OCI-LY7 (cell line): ENCODE results near the gene GALNT12. TPM values are rescaled to one million over a fixed set of nuclear protein-coding genes. Genes with fewer than 3 reads are reported as not detected.

Experiments
- BruUV-seq: library from RNA; stranded (reverse); fragments of 400-500 nt; replicated peaks from 2 replicates; lab custom pipeline; 2021; lab: Mats Ljungman, UMichigan
- CTCF ChIA-PET: fragments of 300-600 bp; sonication (Branson Sonifier 250); formaldehyde crosslinking; loops from one replicate; lab custom pipeline; 2022; ENCODE audit warnings: antibody characterized with exemption; ENCODE audit not compliant: unreplicated experiment; lab: Charles Lee
- POLR2A ChIA-PET: fragments of 300-600 bp; sonication (Branson Sonifier 250); formaldehyde crosslinking; loops from one replicate; lab custom pipeline; 2022; ENCODE audit warnings: antibody characterized with exemption; lab: Charles Lee
- DNase-seq: peaks from one replicate; pipeline ENCODE4 v3.0.0-alpha.2; 2015; ENCODE audit warnings: low spot score
- H2AFZ ChIP-seq: fragments of 200-600 bp; sonication (generic), shearing (Covaris generic); 2 replicates; pipeline ENCODE4 v1.6.1; 2014; ENCODE audit warnings: mild to moderate bottlenecking, antibody characterized with exemption, low read length, moderate library complexity
- H3K27ac ChIP-seq: fragments of 200-600 bp; sonication (generic); 2 replicates; pipeline ENCODE4 v1.5.1; 2014; ENCODE audit warnings: mixed run types, low read depth, mild to moderate bottlenecking, moderate library complexity, low read length, inconsistent platforms; ENCODE audit not compliant: poor library complexity, severe bottlenecking
- H3K36me3 ChIP-seq: fragments of 200-600 bp; sonication (generic); 2 replicates; pipeline ENCODE4 v1.6.1; 2014; ENCODE audit warnings: mild to moderate bottlenecking, antibody characterized with exemption, low read length, moderate library complexity, mixed read lengths; ENCODE audit not compliant: insufficient read depth
- H3K4me1 ChIP-seq: fragments of 200-600 bp; sonication (generic); 2 replicates; pipeline ENCODE4 v1.5.1; 2014; ENCODE audit warnings: mild to moderate bottlenecking, low read length; ENCODE audit not compliant: insufficient read depth, poor library complexity, severe bottlenecking
- H3K4me2 ChIP-seq: fragments of 200-600 bp; sonication (generic); 2 replicates; pipeline ENCODE4 v1.6.1; 2014; ENCODE audit warnings: mild to moderate bottlenecking, low read length
- H3K4me3 ChIP-seq: fragments of 200-600 bp; sonication (generic); 2 replicates; pipeline ENCODE4 v1.5.1; 2014; ENCODE audit warnings: mild to moderate bottlenecking, low read depth, low read length; ENCODE audit not compliant: poor library complexity, severe bottlenecking
- H3K79me2 ChIP-seq: fragments of 200-600 bp; sonication (generic); 2 replicates; pipeline ENCODE4 v1.6.1; 2016; ENCODE audit warnings: low read depth, mild to moderate bottlenecking, low read length, moderate library complexity, mixed read lengths; ENCODE audit not compliant: insufficient read depth
- H3K9me2 ChIP-seq: fragments of 200-600 bp; sonication (generic); 2 replicates; pipeline ENCODE4 v1.6.1; 2016; ENCODE audit warnings: mild to moderate bottlenecking, low read length, mixed read lengths; ENCODE audit not compliant: insufficient read depth
- H3K9me3 ChIP-seq: fragments of 200-600 bp; sonication (generic); 2 replicates; pipeline ENCODE4 v1.6.1; 2014; ENCODE audit warnings: mild to moderate bottlenecking, mixed run types, low read length, mixed read lengths
- H4K20me1 ChIP-seq: fragments of 200-600 bp; sonication (generic); 2 replicates; pipeline ENCODE4 v1.6.1; 2014; ENCODE audit warnings: mild to moderate bottlenecking, antibody characterized with exemption, low read length, moderate library complexity, mixed read lengths; ENCODE audit not compliant: insufficient read depth
- EZH2phosphoT487 ChIP-seq: fragments of 200-600 bp; sonication (generic); IDR thresholded peaks from 2 replicates; pipeline ENCODE4 v1.6.1; 2018; ENCODE audit warnings: low read depth, borderline replicate concordance, mild to moderate bottlenecking, mixed run types, antibody characterized with exemption, low read length, moderate library complexity, mixed read lengths
- intact Hi-C: fragments of 100-400 bp; cut with micrococcal nuclease; formaldehyde crosslinking; loops from one replicate; pipeline ENCODE4 v1.10.0; 2022; ENCODE audit not compliant: unreplicated experiment
- total RNA-seq, 2 experiments: library from RNA; depleted of rRNA in 1 of 2; stranded (reverse); fragments of >200 nt in 1 of 2; shearing (Covaris generic) in 1 of 2; gene quantifications; 2 replicates each; pipeline ENCODE4 v1.2.3, GENCODE V29; 2014 to 2022
- TF ChIP-seq, protein P1 (sequence below): fragments of 200-600 bp; sonication (generic); conservative IDR thresholded peaks from 2 replicates; pipeline ENCODE4 v1.5.1; 2014; ENCODE audit warnings: mild to moderate bottlenecking, antibody characterized with exemption, low read length, moderate library complexity, mixed read lengths

GALNT12 gene
- total RNA-seq, 2 experiments from 2014 or later, result 5.5 to 9.7 TPM

- no peak for DNase-seq
- Histone ChIP-seq H4K20me1 (no peaks in the 10 kb centered on the region), H3K4me3 (no peak overlapping the region), H2AFZ (no peak overlapping the region), H3K36me3 (no peaks in the 10 kb centered on the region), H3K9me3 (no peaks in the 10 kb centered on the region), H3K9me2 (no peaks in the 10 kb centered on the region), H3K4me1 (no peaks in the 10 kb centered on the region), H3K79me2 (no peaks in the 10 kb centered on the region), H3K4me2 (no peak overlapping the region), H3K27ac (no peak overlapping the region)
- BruUV-seq, result no TSS peak
- ChIA-PET CTCF (no interaction called here), POLR2A (interaction anchor here (0.7 to 1.0 kb wide), 3 partner anchors 14 to 1036 kb away, joined by 3 read pairs; no protein-coding TSS in a partner anchor)
- intact Hi-C loops, result no loop called here
- TF ChIP-seq EZH2phosphoT487, result no peak
- TF ChIP-seq, protein P1, sequence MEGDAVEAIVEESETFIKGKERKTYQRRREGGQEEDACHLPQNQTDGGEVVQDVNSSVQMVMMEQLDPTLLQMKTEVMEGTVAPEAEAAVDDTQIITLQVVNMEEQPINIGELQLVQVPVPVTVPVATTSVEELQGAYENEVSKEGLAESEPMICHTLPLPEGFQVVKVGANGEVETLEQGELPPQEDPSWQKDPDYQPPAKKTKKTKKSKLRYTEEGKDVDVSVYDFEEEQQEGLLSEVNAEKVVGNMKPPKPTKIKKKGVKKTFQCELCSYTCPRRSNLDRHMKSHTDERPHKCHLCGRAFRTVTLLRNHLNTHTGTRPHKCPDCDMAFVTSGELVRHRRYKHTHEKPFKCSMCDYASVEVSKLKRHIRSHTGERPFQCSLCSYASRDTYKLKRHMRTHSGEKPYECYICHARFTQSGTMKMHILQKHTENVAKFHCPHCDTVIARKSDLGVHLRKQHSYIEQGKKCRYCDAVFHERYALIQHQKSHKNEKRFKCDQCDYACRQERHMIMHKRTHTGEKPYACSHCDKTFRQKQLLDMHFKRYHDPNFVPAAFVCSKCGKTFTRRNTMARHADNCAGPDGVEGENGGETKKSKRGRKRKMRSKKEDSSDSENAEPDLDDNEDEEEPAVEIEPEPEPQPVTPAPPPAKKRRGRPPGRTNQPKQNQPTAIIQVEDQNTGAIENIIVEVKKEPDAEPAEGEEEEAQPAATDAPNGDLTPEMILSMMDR, result no peak
Measured at GRCh38 chr9:98860871-98861293, 53.4 kb downstream of the GALNT12 start.

DNA sequence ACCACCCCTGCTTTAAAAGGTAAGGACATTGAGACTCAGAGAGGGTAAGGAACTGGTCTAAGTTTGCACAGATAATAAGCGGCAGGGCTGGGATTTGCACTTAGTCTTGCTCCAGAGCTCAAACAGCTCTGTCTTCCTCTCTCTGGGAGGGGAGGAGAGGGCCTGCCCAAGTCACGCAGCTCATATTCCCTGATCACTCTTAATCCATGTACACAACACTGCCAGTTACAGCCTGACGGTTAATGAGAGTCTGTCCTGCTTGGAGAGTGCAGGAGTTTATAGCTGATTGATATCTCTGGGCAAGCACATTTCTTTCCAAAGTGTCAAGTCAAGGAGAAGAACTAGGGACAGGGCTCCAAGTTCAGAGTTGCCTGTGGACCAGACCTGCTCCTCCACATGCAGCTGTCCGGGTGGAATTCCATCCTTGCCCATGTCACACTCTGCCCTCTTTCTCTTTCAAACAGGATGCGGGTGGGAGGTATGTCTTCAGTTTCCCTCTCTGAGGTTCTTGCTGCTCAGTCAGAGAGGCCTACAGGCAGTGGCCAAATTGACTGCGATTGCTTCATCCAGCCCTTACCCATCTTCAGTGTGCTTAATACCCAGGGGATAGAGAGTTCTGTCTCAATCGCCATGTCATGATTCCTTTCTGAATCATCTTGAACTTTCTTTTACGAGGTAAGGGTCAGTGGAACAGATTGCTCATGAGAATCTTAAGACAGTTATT is 54.5 kb downstream of the GALNT12 start:
- Histone ChIP-seq H3K9me2 (no peaks in the 10 kb centered on the region), H2AFZ (no peak overlapping the region), H3K9me3 (no peaks in the 10 kb centered on the region), H3K79me2 (no peaks in the 10 kb centered on the region), H3K4me2 (no peak overlapping the region), H3K4me3 (no peak overlapping the region), H3K27ac (no peak overlapping the region), H3K4me1 (no peaks in the 10 kb centered on the region), H3K36me3 (no peaks in the 10 kb centered on the region), H4K20me1 (no peaks in the 10 kb centered on the region)
- no peak for DNase-seq
- TF ChIP-seq, protein P1, result no peak
- TF ChIP-seq EZH2phosphoT487, result no peak
- ChIA-PET CTCF (no interaction called here), POLR2A (interaction anchor here (0.7 to 1.0 kb wide), 3 partner anchors 60 to 287 kb away, joined by 3 read pairs; no protein-coding TSS in a partner anchor)
- no TSS peak for BruUV-seq
- intact Hi-C loops, result no loop called here

DNA sequence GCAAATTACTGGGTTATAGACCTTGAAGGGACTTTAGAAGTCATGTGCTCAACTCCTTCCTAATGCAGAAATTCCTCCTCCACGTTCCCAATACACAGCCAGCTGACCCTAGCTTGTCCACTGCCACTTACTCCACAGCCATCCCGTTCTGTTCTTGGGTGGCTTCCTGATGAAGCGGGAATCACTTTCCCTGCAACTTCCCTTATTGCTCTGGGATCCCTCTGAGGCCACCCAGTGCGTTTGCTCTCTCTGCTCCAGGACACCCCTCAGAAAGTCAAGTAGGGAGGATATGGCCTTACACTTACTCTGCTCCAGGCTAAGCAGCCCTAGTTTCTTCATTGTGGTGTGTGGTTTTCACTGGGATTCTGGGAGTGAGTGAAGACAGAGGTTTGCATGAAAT is 55.5 kb downstream of the GALNT12 start:
- intact Hi-C loops, result no loop called here
- Histone ChIP-seq H4K20me1 (no peaks in the 10 kb centered on the region), H2AFZ (no peak overlapping the region), H3K27ac (no peak overlapping the region), H3K4me3 (no peak overlapping the region), H3K9me3 (no peaks in the 10 kb centered on the region), H3K79me2 (no peaks in the 10 kb centered on the region), H3K36me3 (no peaks in the 10 kb centered on the region), H3K4me2 (no peak overlapping the region), H3K9me2 (no peaks in the 10 kb centered on the region), H3K4me1 (no peaks in the 10 kb centered on the region)
- POLR2A ChIA-PET, result no interaction called here
- CTCF ChIA-PET, result no interaction called here
- DNase-seq, result no peak
- TF ChIP-seq, protein P1, result no peak
- no peak for TF ChIP-seq EZH2phosphoT487
- no TSS peak for BruUV-seq
